Measurements from ENCODE around the gene KRTAP10-2. TPM values are rescaled to one million over a fixed set of nuclear protein-coding genes. Genes with fewer than 3 reads are reported as not detected.

KRTAP10-2 gene
- total RNA-seq, 1 donor from 2014 or later = not detected

DNA sequence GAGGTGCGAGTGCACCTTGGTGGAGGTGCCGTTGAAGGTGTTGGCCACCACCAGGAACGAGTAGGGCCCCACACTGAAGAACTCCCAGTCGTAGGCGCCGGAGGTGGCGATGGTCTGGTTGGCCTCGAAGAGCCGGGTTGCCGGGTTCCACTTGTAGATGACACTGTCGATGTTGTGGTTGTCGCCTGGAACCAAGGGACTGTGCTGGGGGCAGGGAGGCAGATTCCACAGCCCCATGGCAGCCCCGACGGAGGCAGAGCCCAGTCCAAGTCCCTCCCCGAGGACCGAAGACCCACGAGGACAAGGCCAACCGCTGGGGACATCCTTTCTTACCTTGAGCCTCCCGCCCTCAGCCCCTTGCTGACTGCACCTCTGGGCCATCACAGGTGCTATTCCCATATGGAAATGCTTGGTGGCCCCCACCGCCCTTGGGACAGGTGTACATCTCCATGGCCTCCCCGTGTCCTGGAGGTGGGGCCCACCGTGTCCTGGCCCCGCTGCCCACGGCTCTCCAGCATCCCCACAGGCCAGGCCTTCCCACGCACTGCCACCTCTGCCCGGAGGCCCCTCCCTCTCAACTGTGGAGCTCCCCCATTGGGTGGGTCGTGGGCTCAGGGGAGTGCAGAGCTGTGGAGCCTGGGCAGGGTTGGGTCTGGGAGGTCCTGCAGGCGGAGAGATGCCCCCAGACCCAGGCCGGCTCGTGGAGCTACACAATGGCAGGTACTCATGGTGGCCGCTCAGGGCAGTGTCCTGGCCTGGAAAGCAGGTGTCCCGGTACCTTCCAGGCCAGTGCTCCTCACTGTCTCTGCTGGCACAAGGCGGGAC is 29.2 kb downstream of the KRTAP10-2 start:
- DNase-seq (ENCODE audit: low spot score) = peak; percentile 86
- Mint-ChIP-seq H3K27ac (ENCODE audit: unreplicated experiment) (no peak overlapping the region), H3K9me3 (ENCODE audit: low read depth) (no peaks in the 10 kb centered on the region), H3K27me3 (ENCODE audit: low read depth) (peaks cover 7% of the 10 kb centered on the region), H3K4me1 (ENCODE audit: low read depth) (peaks cover 7% of the 10 kb centered on the region), H3K4me3 (ENCODE audit: unreplicated experiment) (no peak overlapping the region), H3K36me3 (ENCODE audit: low read depth) (no peaks in the 10 kb centered on the region)
- TF ChIP-seq, protein P1, sequence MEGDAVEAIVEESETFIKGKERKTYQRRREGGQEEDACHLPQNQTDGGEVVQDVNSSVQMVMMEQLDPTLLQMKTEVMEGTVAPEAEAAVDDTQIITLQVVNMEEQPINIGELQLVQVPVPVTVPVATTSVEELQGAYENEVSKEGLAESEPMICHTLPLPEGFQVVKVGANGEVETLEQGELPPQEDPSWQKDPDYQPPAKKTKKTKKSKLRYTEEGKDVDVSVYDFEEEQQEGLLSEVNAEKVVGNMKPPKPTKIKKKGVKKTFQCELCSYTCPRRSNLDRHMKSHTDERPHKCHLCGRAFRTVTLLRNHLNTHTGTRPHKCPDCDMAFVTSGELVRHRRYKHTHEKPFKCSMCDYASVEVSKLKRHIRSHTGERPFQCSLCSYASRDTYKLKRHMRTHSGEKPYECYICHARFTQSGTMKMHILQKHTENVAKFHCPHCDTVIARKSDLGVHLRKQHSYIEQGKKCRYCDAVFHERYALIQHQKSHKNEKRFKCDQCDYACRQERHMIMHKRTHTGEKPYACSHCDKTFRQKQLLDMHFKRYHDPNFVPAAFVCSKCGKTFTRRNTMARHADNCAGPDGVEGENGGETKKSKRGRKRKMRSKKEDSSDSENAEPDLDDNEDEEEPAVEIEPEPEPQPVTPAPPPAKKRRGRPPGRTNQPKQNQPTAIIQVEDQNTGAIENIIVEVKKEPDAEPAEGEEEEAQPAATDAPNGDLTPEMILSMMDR (IDR thresholded peaks at IDR 0.05) = no peak

DNA sequence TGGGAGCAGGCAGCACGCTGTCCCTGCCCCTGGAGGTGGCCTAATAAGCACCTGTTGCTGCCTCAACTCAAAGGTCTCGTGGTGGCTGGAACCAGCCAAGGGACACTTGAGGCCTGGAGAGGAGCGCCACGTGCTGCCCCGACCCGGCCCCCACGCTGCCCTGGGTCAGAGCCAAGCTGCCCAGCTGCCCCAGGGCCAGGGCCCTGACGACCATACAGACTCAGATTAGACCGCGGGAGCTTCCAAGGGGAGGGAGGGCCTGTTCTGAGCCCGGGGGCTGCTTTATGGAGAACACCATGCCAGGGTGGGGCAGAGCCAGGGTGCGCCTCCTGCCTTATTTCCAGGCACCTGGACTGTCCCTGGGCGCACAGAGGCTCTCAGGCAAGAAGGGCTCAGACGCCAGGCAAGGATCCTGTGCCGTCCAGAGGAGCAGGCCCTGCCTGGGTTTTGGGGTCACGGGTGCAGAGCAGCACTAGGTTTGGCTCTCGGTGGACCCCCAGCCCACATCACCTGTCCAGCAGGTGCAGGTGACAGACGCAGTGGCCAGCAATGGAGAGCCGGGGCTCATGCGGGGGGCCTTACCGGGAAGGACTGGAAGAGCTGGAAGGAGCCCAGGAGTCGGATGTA is 29.9 kb downstream of the KRTAP10-2 start:
- peaks cover 7% of the 10 kb centered on the region for H3K4me1 Mint-ChIP-seq (ENCODE audit: low read depth)
- no peaks in the 10 kb centered on the region for H3K9me3 Mint-ChIP-seq (ENCODE audit: low read depth)
- no peak overlapping the region for H3K27ac Mint-ChIP-seq (ENCODE audit: unreplicated experiment)
- no peak overlapping the region for H3K4me3 Mint-ChIP-seq (ENCODE audit: unreplicated experiment)
- TF ChIP-seq, protein P1 (IDR thresholded peaks at IDR 0.05) = no peak
- DNase-seq (ENCODE audit: low spot score) = peak; percentile 86
- peaks cover 3% of the 10 kb centered on the region for H3K27me3 Mint-ChIP-seq (ENCODE audit: low read depth)
- no peaks in the 10 kb centered on the region for H3K36me3 Mint-ChIP-seq (ENCODE audit: low read depth)

DNA sequence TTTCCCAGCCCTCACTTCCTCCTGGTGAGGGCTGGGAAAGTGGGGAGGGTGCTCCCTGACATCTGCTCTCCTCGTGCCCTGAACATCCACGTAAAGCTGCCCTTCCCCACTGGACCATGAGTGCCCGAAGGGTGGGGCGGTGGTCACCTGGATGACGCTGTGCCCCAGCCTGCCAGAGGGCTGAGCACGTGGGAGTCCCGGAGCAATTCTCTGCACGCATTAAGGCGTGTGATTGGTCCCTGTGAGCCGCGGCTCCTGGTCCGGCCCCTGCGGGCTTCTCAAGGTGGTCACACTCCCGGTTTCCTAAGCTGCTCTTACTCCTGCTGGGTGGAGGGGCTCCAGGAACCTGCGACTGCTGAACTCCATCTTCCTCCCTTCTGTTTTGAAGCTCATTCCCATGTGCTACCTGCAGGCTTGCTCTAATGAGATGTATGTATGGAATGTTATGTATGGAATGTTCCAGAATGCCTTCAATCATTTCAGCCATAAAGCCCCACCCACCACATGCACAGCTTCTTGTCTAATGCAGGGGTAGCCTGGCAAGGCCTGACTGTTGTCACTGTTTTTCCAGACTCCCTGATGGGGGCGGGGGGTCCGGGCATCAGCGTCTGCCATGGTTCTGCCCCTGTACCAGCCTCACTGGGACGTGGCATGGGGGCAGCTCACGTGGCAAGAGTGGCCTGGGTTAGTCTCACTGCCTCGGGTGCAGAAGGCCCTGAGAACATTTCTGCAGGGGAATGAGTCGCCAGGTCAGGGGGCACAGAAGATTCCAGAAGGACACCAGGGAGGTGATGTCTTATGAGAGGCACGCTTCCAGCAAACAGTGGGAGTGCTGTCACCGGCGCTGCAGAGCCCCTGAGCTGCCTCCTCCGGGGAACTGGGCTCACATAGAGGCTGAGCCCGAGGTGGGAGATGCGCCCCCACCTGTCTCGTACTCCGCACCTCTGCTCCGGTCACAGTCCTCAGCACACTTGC is 30.7 kb downstream of the KRTAP10-2 start:
- TF ChIP-seq, protein P1 (IDR thresholded peaks at IDR 0.05) = no peak
- DNase-seq (ENCODE audit: low spot score) = peak; percentile 78
- Mint-ChIP-seq H3K4me1 (ENCODE audit: low read depth) (peaks cover 7% of the 10 kb centered on the region), H3K27me3 (ENCODE audit: low read depth) (peaks cover 3% of the 10 kb centered on the region), H3K27ac (ENCODE audit: unreplicated experiment) (no peak overlapping the region), H3K4me3 (ENCODE audit: unreplicated experiment) (no peak overlapping the region), H3K9me3 (ENCODE audit: low read depth) (no peaks in the 10 kb centered on the region), H3K36me3 (ENCODE audit: low read depth) (no peaks in the 10 kb centered on the region)

DNA sequence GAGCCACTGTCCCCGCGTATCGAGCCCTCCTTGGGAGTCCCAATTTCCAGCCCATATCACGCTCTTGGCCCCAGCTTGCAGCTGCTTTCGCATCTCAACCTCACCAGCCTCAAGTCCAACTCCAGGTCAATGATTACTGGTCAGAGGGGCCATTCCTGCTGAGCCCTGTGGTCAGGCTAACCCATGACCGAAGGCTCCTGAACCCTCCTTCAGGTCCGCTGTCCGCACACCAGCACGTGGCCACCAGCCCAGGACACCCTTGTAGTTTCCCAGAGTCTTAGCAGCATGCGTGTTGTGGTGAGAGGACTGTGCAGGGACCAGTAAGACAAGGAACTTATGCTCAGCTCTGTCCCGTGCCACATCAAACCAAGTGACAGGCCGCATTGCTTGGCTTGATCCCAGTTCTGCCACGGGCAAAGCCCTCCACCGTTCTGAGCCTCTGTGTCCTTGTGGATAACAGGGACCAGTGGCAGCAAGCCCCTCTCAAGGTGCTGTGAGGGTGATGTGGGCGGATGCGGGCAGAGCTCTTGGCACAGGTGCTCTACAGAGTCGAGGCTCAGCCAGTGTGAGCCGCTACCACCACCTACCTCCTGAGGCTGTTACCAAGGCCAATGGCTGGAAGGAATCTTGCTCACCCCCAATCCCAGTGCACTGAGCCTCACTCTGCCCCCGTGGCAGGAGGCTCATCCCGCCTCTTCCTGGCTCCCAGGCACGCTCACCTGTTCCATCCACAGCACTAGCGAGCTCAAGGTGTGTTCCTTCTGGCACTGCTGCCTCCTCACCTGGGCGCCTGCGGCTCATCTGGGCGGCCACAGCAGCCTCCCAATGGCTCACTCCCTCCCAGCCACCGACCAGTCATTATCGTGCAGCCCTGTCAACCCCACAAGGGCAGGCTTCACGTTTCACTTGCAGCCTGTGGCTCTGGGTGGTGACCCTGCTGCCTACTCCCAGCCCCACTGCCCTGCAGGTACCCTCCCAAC is 31.7 kb downstream of the KRTAP10-2 start:
- TF ChIP-seq, protein P1 (IDR thresholded peaks at IDR 0.05) = no peak
- no peak overlapping the region for H3K4me3 Mint-ChIP-seq (ENCODE audit: unreplicated experiment)
- H3K36me3 Mint-ChIP-seq (ENCODE audit: low read depth) = no peaks in the 10 kb centered on the region
- H3K9me3 Mint-ChIP-seq (ENCODE audit: low read depth) = no peaks in the 10 kb centered on the region
- no peak overlapping the region for H3K27ac Mint-ChIP-seq (ENCODE audit: unreplicated experiment)
- peaks cover 7% of the 10 kb centered on the region for H3K4me1 Mint-ChIP-seq (ENCODE audit: low read depth)
- DNase-seq (ENCODE audit: low spot score) = peak; percentile 78
- H3K27me3 Mint-ChIP-seq (ENCODE audit: low read depth) = peaks cover 6% of the 10 kb centered on the region

All from chondrocyte (in vitro differentiated cells).